ENCODE data around the gene NRTN.
A peak's percentile ranks its signal among the peaks of the same experiment; 100 is the strongest.
"Not testable (repeated sequence)": the region's sequence is repeated elsewhere in the genome, so short reads cannot be mapped to it uniquely, and the experiment has no call there.

NRTN gene, protein sequence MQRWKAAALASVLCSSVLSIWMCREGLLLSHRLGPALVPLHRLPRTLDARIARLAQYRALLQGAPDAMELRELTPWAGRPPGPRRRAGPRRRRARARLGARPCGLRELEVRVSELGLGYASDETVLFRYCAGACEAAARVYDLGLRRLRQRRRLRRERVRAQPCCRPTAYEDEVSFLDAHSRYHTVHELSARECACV

DNA sequence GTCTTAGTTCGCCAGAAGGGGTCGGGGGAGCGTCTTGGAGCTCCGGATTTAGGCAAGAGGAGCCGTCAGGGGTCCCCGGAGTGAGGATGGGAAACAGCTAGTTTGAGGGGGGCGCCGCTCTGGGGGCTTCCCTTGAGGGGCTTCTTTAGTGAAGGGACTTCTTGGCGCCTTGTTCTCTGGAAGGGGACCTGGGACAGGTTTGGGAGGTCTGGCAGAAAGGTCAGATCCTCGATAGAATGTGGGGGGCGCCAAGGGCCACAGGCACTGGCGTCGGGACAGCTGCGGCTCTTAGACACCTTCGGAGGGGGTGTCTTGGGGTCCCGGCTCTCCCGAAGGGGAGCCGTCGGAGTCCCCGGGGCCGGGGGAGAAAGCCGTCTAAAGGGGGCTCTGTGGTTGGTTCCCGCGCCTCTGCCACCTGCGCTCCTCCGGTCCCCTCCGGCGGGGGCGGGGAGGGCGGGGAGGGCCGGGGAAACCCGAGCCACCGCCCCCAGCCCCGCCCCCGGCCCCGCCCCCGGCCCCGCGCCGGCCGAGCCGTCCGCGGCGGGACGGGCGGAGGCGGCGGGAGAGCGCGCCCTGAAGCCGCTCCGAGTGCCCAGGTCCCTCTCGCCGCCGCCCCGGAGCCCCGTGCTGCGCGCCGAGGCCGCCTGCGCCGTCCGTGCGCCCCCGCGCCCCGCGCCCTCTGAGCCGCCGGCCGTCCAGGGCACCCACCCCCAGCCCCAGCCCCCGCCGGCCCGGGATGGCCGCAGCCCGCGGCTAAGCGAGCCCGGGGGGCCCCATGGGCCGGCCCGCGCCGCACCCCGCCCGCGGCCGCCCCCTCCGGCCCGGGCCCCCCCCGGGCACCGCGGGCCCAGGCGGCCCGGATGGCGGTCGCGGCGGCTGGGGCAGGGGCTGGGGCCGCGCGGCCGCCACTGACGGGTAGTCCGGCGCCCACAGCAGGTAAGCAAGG, at the start of gene NRTN:
Gene NRTN, plus strand, starts transcription at position 552 of the 946 bp plus-strand sequence. CDS start 19,099 bp downstream, outside the sequence.
- DNase-seq, result peak; percentile 35

- no peak for DNase-seq
Measured at GRCh38 chr19:5762608-5763217, 42.2 kb upstream of the NRTN start.

- no peak for DNase-seq
Measured at GRCh38 chr19:5765220-5765619, 39.6 kb upstream of the NRTN start.

DNA sequence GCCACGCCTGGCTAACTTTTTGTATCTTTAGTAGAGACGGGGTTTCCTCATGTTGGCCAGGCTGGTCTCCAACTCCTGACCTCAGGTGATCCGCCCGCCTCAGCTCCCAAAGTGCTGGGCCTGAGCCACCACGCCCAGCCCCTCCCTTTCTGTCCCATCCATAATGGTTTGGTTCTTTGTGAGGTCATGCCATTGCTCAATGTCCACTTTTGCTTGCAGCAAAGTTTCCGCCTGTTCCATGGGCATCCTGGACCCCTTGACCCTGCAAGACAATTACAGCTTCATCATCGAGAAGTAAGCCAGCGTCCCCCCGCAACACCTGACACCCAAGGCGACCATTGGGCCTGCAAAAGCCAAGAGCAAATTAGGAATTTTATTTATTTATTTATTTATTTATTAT, 36.9 kb upstream of the NRTN start:
- DNase-seq, result no peak

DNA sequence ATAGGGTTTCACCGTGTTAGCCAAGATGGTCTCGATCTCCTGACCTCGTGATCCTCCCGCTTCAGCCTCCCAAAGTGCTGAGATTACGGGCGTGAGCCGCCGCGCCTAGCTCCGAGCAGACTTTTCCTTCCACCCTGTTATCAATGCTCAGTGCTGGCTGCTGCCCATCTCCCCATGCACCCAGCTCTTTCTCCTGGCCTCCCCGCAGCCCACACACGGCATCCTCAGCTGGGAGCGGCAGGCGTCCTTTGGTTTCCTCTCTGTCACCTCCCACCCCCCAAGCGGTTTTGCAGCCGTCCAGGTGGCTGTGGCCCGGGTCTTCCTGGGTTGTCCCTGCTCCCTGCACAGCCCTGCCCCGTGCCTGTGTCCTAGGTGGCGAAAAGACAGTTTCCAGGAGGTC, 32.5 kb upstream of the NRTN start:
- no peak for DNase-seq

- DNase-seq, result no peak
Measured at GRCh38 chr19:5773276-5773675, 31.6 kb upstream of the NRTN start.

GRCh38 chr19:5774921-5775320, 29.9 kb upstream of the NRTN start:
- DNase-seq, result no peak

DNA sequence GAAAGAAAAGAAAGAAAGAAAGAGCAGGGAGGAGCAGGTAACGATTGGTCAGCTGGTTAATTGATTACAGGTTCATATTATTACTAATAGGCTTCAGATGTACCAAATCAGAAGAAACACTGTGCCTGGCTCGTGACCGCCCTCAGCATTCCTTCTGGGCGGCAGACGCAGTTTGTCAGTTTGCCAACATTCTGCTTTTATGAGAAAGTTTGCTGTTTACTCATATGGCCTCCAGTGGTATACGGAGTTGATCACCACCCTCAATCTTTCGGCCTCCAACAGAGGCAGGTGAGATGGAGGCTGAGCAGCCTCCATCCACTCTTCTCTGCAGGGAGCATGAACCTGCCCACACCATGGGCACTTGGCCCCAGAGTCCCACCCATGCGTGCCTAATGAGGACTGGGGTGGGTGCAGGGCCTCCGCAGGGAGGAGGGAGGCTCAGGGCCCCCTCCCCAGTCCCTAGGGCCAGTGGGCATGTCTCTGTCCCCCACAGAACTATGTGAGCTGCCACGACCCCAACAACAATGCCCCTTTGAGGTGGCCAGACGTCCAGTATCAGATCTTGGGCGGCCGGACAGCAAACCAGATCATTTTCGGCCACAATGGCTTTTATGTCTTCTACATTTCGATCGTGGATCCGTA, 29.1 kb upstream of the NRTN start:
- DNase-seq, result no peak

DNA sequence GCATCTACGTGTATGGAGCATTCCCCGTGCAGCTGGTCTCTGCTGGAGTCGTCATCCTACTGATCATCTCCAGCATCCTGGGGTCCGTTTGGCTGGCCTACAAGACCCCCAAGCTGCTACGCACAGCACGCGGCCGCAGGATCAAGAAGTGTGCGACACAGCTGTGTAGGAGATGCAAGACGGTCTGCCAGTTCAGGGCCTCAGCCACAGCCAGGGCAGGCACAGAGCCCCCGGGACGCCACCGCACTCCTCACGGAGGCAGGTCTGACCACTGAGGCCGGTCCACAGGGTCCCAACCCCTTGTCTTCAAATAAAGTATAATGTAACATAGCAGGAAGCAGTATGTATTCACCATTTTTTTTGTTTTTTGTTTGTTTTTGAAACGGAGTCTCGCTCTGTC, 26.5 kb upstream of the NRTN start:
- DNase-seq, result no peak

- DNase-seq, result not testable (repeated sequence)
Measured at GRCh38 chr19:5780916-5781315, 24.0 kb upstream of the NRTN start.

DNA sequence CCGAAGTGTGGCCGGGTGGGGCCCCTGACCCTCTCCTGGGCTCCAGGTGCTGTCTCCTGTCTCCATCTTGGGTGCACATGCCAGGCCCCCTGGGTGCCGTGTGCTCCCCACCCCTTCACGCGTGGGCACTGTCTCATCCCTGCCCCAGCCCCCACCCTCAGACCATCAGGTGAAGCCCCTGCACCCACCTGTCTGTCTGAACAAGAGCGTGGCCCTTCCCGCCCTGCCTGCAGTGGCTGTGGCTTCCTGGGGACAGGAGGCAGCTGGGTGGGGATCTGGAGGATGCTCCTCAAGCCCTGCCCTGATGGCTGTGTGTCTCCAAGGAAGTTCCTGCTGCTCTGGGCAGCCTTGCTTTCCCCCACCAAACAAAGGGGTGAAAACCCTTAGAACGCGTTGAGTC, 22.5 kb upstream of the NRTN start:
- DNase-seq, result no peak

DNA sequence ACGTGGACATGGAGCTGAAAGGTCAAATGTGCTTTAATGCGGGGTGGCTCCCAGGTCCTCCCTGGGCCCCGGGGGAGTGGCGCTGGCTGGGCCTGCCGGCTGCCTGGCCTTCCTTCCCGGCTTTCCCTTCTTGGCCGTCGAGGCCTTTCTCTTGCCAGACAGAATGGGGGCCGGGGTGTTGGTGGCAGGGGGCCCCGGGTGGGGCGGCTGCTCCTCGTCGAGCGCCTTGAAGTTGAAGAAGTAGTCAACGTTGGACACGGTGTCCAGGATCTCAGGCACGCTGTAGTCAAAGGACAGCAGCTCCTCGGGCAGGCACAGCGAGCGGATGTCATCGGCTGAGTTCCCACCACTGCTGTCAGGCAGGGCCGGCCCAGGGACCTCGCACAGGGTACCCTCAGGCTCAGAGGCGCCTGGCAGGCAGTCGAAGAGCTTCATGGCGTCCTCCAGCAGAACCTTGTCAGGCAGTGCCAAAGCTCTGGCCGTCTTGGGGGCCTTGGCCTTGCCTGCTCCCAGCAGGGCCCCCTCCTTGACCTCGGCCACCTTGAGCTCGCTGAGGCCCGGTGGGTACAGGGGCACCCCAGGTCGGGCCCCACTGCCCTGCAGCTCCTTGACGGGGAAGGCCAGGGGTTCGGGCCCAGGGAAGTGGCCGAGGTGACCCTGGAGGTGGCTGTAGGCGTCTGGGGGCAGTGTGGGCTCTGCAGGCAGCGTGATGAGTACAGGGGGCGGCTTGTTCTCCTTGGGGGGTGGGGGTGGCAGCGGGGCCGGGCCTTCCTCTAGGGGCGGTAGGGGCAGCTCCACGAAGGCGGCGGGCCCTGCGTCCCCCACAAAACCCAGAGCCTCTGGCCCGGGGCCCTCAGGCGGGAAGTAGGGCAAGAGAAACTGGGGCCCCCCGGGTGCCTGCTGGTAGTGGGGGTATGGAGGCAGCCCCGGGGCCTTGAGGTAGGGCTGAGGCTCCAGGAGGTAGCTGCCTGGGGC, 21.6 kb upstream of the NRTN start:
- no peak for DNase-seq

- DNase-seq, result no peak
Measured at GRCh38 chr19:5784581-5785147, 20.2 kb upstream of the NRTN start, which contains the start of gene PRR22. PRR22 (minus strand) TSS chr19:5784746; CDS start chr19:5784660, 86 bp downstream.

DNA sequence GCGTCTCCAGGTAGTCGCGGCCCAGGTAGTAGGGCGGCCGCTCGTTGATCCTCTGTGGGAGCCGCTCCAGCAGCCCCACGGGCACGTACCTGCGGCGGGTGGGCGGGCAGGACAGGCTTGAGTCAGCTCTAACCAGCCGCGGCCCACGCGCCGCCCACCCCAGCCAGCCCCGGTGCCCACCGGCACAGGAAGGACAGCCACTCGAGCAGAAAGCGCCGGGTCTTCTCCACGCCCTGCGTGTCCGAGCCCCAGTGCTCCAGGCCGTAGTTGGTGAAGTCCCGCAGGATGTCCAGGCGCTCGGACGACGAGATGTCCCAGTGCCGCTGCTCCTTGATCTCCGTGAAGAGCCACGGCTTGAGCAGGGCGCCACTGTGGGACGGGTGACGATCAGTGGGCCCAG, 19.4 kb upstream of the NRTN start:
- no peak for DNase-seq

GRCh38 chr19:5786593-5787408, 18.1 kb upstream of the NRTN start:
- no peak for DNase-seq

DNA sequence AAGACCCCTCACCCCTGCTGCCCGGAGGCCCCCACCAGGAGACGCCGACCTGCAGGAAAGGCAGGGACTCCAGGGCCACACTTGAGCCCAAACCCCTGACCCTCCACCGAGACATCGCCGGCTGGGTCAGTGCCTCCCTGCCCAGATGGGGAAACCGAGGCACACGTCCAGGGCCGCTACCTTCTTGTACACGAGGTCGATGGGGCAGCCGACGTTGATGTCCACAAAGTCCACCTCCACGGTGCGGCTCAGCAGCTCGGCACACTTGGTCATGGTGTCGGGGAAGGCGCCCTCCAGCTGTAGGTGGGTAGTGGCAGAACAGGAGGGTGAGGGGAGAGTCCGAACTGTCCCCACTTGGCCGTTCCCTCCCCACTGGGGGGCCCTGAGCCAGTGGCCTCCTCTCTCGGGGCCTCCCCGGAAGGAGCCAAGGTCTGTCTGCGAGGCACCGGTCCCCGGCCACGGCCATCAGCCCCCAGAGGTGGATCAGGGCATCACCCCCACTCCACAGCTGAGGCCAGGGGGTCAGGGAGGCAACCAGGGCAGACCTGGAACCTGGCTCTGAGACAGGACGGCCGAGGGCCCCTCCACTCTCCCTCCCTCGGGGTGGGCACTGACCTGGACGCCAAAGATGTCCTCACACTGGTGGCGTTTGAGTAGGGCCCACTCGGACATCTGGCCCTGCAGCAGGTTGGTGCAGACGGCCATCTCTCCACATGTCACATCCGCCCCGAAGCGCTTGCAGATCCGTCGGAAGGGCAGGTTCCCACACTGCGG, 17.3 kb upstream of the NRTN start:
- DNase-seq, result no peak

GRCh38 chr19:5788422-5788821, 16.4 kb upstream of the NRTN start:
- DNase-seq, result no peak

DNA sequence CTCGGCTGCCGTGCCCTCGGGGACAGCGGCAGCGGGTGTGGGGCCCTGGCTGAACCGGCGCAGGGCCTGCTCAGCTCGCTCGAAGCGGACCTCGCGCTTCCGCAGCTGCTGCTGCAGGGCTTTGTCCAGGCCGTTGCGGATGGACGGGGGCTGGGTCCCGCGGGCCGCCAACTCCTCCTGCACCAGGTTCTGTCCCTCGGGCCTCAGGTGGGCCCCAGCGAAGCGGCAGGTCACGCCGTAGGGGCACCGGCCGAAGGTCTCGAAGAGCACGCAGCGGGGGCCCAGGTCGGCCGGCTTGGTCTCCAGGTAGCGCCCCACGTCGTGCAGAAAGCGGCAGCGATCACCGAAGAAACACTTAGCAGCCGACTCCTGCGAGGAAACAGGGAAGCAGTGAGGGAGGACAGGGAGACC, 15.5 kb upstream of the NRTN start:
- DNase-seq, result no peak

DNA sequence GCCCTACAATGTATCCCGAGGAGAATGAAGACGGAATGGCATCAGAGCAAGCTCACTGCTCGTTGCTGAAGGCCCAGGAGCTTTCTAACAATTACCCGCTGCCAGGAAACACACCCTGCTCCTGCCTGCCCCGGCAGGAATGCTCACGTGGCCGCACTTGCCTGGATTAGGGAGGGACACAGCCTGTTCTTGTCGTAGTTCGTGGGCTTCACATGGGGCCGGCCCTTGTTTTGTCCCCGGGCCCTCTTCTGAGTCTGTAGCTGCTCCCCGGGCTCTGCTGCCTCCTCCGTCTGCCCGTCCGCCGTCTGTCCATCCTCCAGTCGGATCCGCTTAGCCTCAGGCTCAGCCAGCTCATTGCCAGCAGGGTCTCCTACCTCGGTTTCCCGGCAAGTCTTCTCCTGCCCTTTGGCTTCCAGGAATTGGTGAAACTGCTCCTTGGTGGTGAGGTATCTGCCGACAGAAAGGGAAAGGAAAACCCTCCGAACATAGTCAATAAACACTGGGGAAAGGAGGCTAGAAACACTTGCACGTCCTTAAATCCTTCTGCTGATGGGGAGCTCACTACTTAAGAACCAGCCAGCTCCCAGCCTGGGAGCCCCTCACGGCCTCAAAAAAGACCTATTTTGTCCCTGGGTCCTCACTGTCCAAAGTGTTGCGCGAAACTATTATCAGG, 14.8 kb upstream of the NRTN start:
- no peak for DNase-seq

All from NCI-H510A treated with DMSO at 0.1 percent for 48 hours (cell line).